ENCODE data around the gene ADGRV1.

Gene ADGRV1

GRCh38 chr5:90626493-90626892, 67.9 kb downstream of the ADGRV1 start:
- Histone ChIP-seq H2AFZ (ENCODE audit: low read length) (no peak overlapping the region), H3F3A (ENCODE audit: low read depth) (no peaks in the 10 kb centered on the region), H3K9ac (ENCODE audit: low read depth, low read length, poor library complexity, severe bottlenecking) (no peak overlapping the region), H3K9me2 (replicated peaks; ENCODE audit: low read depth, low read length) (no peaks in the 10 kb centered on the region), H3K4me3 (ENCODE audit: low read length, poor library complexity, severe bottlenecking) (no peak overlapping the region), H3K27me3 (ENCODE audit: insufficient read depth, low read length, poor library complexity, severe bottlenecking) (no peaks in the 10 kb centered on the region), H3K9me3 (ENCODE audit: insufficient read depth, low read depth, low read length) (no peaks in the 10 kb centered on the region), H3K4me2 (ENCODE audit: low read depth, low read length, poor library complexity, severe bottlenecking) (no peak overlapping the region), H3K36me3 (ENCODE audit: insufficient read depth, low read length) (no peaks in the 10 kb centered on the region), H4K20me1 (ENCODE audit: insufficient read depth, low read length, poor library complexity, severe bottlenecking) (no peaks in the 10 kb centered on the region), H3K4me1 (ENCODE audit: insufficient read depth, low read length, poor library complexity, severe bottlenecking) (no peaks in the 10 kb centered on the region), H3K79me2 (ENCODE audit: insufficient read depth, low read length) (no peaks in the 10 kb centered on the region)
- TF ChIP-seq EZH2phosphoT487 (IDR thresholded peaks at IDR 0.05; ENCODE audit: borderline replicate concordance), result no peak
- TF ChIP-seq, protein P1, sequence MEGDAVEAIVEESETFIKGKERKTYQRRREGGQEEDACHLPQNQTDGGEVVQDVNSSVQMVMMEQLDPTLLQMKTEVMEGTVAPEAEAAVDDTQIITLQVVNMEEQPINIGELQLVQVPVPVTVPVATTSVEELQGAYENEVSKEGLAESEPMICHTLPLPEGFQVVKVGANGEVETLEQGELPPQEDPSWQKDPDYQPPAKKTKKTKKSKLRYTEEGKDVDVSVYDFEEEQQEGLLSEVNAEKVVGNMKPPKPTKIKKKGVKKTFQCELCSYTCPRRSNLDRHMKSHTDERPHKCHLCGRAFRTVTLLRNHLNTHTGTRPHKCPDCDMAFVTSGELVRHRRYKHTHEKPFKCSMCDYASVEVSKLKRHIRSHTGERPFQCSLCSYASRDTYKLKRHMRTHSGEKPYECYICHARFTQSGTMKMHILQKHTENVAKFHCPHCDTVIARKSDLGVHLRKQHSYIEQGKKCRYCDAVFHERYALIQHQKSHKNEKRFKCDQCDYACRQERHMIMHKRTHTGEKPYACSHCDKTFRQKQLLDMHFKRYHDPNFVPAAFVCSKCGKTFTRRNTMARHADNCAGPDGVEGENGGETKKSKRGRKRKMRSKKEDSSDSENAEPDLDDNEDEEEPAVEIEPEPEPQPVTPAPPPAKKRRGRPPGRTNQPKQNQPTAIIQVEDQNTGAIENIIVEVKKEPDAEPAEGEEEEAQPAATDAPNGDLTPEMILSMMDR (conservative IDR thresholded peaks at IDR 0.05; ENCODE audit: low read length), result no peak

GRCh38 chr5:90628492-90628891, 69.9 kb downstream of the ADGRV1 start:
- H3F3A ChIP-seq (ENCODE audit: low read depth), result no peaks in the 10 kb centered on the region

DNA sequence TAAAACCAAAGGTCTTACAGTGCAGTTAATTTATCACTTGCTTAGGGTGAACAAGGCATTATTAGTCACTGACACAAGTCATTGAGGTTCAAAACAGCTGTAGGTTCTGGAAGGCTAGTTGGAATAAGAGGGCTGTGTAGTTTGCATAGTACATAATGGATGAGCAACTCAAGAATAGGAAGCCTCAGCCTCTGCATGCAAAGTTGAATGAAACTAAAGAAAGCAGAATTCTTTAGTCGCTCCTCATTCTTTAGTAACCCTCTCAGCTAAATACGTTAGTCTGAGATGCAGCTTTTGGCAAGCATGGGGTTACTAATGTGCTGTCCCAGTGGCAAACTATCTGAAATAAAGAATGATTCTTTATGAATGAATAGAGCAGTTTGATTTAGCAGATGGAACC, 74.2 kb downstream of the ADGRV1 start:
- no peak overlapping the region for H2AFZ ChIP-seq (ENCODE audit: low read length)
- no peak overlapping the region for H3K4me2 ChIP-seq (ENCODE audit: low read depth, low read length, poor library complexity, severe bottlenecking)
- no peaks in the 10 kb centered on the region for H3K27me3 ChIP-seq (ENCODE audit: insufficient read depth, low read length, poor library complexity, severe bottlenecking)
- no peaks in the 10 kb centered on the region for H3K79me2 ChIP-seq (ENCODE audit: insufficient read depth, low read length)
- H3K9ac ChIP-seq (ENCODE audit: low read depth, low read length, poor library complexity, severe bottlenecking), result no peak overlapping the region
- H4K20me1 ChIP-seq (ENCODE audit: insufficient read depth, low read length, poor library complexity, severe bottlenecking), result no peaks in the 10 kb centered on the region
- H3K36me3 ChIP-seq (ENCODE audit: insufficient read depth, low read length), result no peaks in the 10 kb centered on the region
- H3F3A ChIP-seq (ENCODE audit: low read depth), result no peaks in the 10 kb centered on the region
- H3K4me3 ChIP-seq (ENCODE audit: low read length, poor library complexity, severe bottlenecking), result no peak overlapping the region
- no peak for TF ChIP-seq EZH2phosphoT487 (IDR thresholded peaks at IDR 0.05; ENCODE audit: borderline replicate concordance)
- TF ChIP-seq, protein P1 (conservative IDR thresholded peaks at IDR 0.05; ENCODE audit: low read length), result no peak
- no peaks in the 10 kb centered on the region for H3K4me1 ChIP-seq (ENCODE audit: insufficient read depth, low read length, poor library complexity, severe bottlenecking)
- H3K9me2 ChIP-seq (replicated peaks; ENCODE audit: low read depth, low read length), result no peaks in the 10 kb centered on the region
- no peaks in the 10 kb centered on the region for H3K9me3 ChIP-seq (ENCODE audit: insufficient read depth, low read depth, low read length)

More at GRCh38 chr5:90628492-90628891, 69.9 kb downstream of the ADGRV1 start:
- H3K4me2 ChIP-seq (ENCODE audit: low read depth, low read length, poor library complexity, severe bottlenecking), result no peak overlapping the region
- no peaks in the 10 kb centered on the region for H4K20me1 ChIP-seq (ENCODE audit: insufficient read depth, low read length, poor library complexity, severe bottlenecking)
- no peak overlapping the region for H3K4me3 ChIP-seq (ENCODE audit: low read length, poor library complexity, severe bottlenecking)
- TF ChIP-seq, protein P1 (conservative IDR thresholded peaks at IDR 0.05; ENCODE audit: low read length), result no peak
- TF ChIP-seq EZH2phosphoT487 (IDR thresholded peaks at IDR 0.05; ENCODE audit: borderline replicate concordance), result no peak
- no peaks in the 10 kb centered on the region for H3K27me3 ChIP-seq (ENCODE audit: insufficient read depth, low read length, poor library complexity, severe bottlenecking)
- no peak overlapping the region for H2AFZ ChIP-seq (ENCODE audit: low read length)
- no peaks in the 10 kb centered on the region for H3K4me1 ChIP-seq (ENCODE audit: insufficient read depth, low read length, poor library complexity, severe bottlenecking)
- H3K9ac ChIP-seq (ENCODE audit: low read depth, low read length, poor library complexity, severe bottlenecking), result no peak overlapping the region
- H3K9me2 ChIP-seq (replicated peaks; ENCODE audit: low read depth, low read length), result no peaks in the 10 kb centered on the region
- no peaks in the 10 kb centered on the region for H3K79me2 ChIP-seq (ENCODE audit: insufficient read depth, low read length)
- no peaks in the 10 kb centered on the region for H3K36me3 ChIP-seq (ENCODE audit: insufficient read depth, low read length)
- no peaks in the 10 kb centered on the region for H3K9me3 ChIP-seq (ENCODE audit: insufficient read depth, low read depth, low read length)

All from Loucy (cell line).